ENCODE results near the gene CDH4. TPM values are rescaled to one million over a fixed set of nuclear protein-coding genes. Genes with fewer than 3 reads are reported as not detected.

The CDH4 gene
- total and polyA plus RNA-seq, 7 donors = under 0.01 to 0.06 TPM; not detected in 5

GRCh38 chr20:61686051-61686936 is 434.2 kb downstream of the CDH4 start:
- H3K4me1 ChIP-seq = peaks cover 0 to 18% (median 14%) of the 10 kb centered on the region in 4 donors
- 93 to 94% methylated on average over 38 of the region's 38 CpGs for WGBS, 2 donors
- H3K9me3 ChIP-seq = no peaks in the 10 kb centered on the region
- no peak for TF ChIP-seq EP300 (IDR thresholded peaks at IDR 0.05)
- TF ChIP-seq POLR2AphosphoS5 (IDR thresholded peaks at IDR 0.05) = no peak
- no peak for TF ChIP-seq CTCF (IDR thresholded peaks at IDR 0.05)
- TF ChIP-seq POLR2A (IDR thresholded peaks at IDR 0.05) = no peak
- no peak overlapping the region for H3K4me3 ChIP-seq
- intact Hi-C loops (cut with DNase I) = no loop called here
- no peak overlapping the region for H3K27ac ChIP-seq
- peaks cover 0 to 79% (median 47%) of the 10 kb centered on the region in 3 donors for H3K27me3 ChIP-seq
- DNase-seq = no peak
- no peaks in the 10 kb centered on the region for H3K36me3 ChIP-seq

- Histone ChIP-seq H3K4me1 (peaks cover 0 to 7% (median 5%) of the 10 kb centered on the region in 4 donors), H3K9me3 (no peaks in the 10 kb centered on the region), H3K36me3 (no peaks in the 10 kb centered on the region), H3K27ac (no peak overlapping the region), H3K27me3 (peaks cover 0 to 79% (median 47%) of the 10 kb centered on the region in 3 donors), H3K4me3 (no peak overlapping the region)
- WGBS, 2 donors = 89 to 90% methylated on average over 13 of the region's 13 CpGs
- intact Hi-C loops (cut with DNase I) = no loop called here
- no peak for TF ChIP-seq CTCF (IDR thresholded peaks at IDR 0.05)
- DNase-seq = no peak
Observed at GRCh38 chr20:61688411-61688810, 436.4 kb downstream of the CDH4 start.

- no peaks in the 10 kb centered on the region for H3K9me3 ChIP-seq
- H3K4me3 ChIP-seq = no peak overlapping the region
- intact Hi-C loops (cut with DNase I) = no loop called here
- no peak for DNase-seq
- H3K4me1 ChIP-seq = no peaks in the 10 kb centered on the region
- H3K27ac ChIP-seq = no peak overlapping the region
- no peaks in the 10 kb centered on the region for H3K36me3 ChIP-seq
- no peak for TF ChIP-seq EP300 (IDR thresholded peaks at IDR 0.05)
- no peak for TF ChIP-seq POLR2AphosphoS5 (IDR thresholded peaks at IDR 0.05)
- no peak for TF ChIP-seq POLR2A (IDR thresholded peaks at IDR 0.05)
- TF ChIP-seq CTCF (IDR thresholded peaks at IDR 0.05) = no peak
- WGBS, 2 donors = 87 to 91% methylated on average over 7 of the region's 7 CpGs
- H3K27me3 ChIP-seq = peaks cover 0 to 69% (median 33%) of the 10 kb centered on the region in 3 donors
Observed at GRCh38 chr20:61690150-61690549, 438.1 kb downstream of the CDH4 start.

GRCh38 chr20:61690993-61691838 is 439.2 kb downstream of the CDH4 start:
- WGBS, 2 donors = 66 to 77% methylated on average over 16 of the region's 16 CpGs
- TF ChIP-seq POLR2AphosphoS5 (IDR thresholded peaks at IDR 0.05) (no peak), CTCF (IDR thresholded peaks at IDR 0.05) (no peak), POLR2A (IDR thresholded peaks at IDR 0.05) (no peak), EP300 (IDR thresholded peaks at IDR 0.05) (no peak)
- Histone ChIP-seq H3K4me3 (no peak overlapping the region), H3K27me3 (peaks cover 0 to 63% (median 23%) of the 10 kb centered on the region in 3 donors), H3K4me1 (no peaks in the 10 kb centered on the region), H3K9me3 (no peaks in the 10 kb centered on the region), H3K36me3 (no peaks in the 10 kb centered on the region), H3K27ac (no peak overlapping the region)
- no peak for DNase-seq
- intact Hi-C loops (cut with DNase I) = no loop called here

Data from sigmoid colon (tissue), 7 donors.